Activated T-cell treated with anti-CD3 and anti-CD28 coated beads, Interleukin-2, amount 50 U/mL, for 72 hours (primary cell): Measurements from ENCODE around the gene GALNT1. TPM values are rescaled to one million over a fixed set of nuclear protein-coding genes. Genes with fewer than 3 reads are reported as not detected.
A peak's percentile ranks its signal among the peaks of the same experiment; 100 is the strongest.

Experiments
- ATAC-seq, 2 donors: fragments of 150-1000 bp; cut with Tn5 transposase; replicated peaks in 1 of 2; 2 replicates each; pipeline ENCODE4 v1.10.0; 2021; ENCODE audit warnings: moderate library complexity in 2 of 2, mild to moderate bottlenecking in 1 of 2
- DNase-seq, 2 donors: peaks; one replicate each; pipeline ENCODE4 v3.0.0; 2021 to 2022; ENCODE audit warnings: mixed read lengths in 1 of 2
- H3K27ac Mint-ChIP-seq: one replicate; pipeline ENCODE4 v1.8.0; 2022; ENCODE audit warnings: mild to moderate bottlenecking, moderate library complexity, mixed read lengths
- H3K27me3 Mint-ChIP-seq: one replicate; pipeline ENCODE4 v1.8.0; 2022; ENCODE audit warnings: low read depth, mixed read lengths
- H3K36me3 Mint-ChIP-seq, 2 donors: one replicate each; pipeline ENCODE4 v1.8.0; 2022; ENCODE audit warnings: mixed read lengths in 2 of 2, mild to moderate bottlenecking in 1 of 2; ENCODE audit not compliant: insufficient read depth in 2 of 2
- H3K4me1 Mint-ChIP-seq: one replicate; pipeline ENCODE4 v1.8.0; 2022; ENCODE audit warnings: low read depth, mixed read lengths
- H3K4me3 Mint-ChIP-seq, 2 donors: one replicate each; pipeline ENCODE4 v1.8.0; 2022; ENCODE audit warnings: mild to moderate bottlenecking in 2 of 2, mixed read lengths in 2 of 2, moderate library complexity in 2 of 2
- H3K9me3 Mint-ChIP-seq, 2 donors: one replicate each; pipeline ENCODE4 v1.8.0; 2022; ENCODE audit warnings: mixed read lengths in 2 of 2
- total RNA-seq, 2 donors: library from RNA; stranded (reverse); gene quantifications; one replicate each; pipeline ENCODE4 v1.2.3, GENCODE V29; 2022

The GALNT1 gene
- total RNA-seq, 2 donors from 2014 or later, result 43.6 to 45.6 TPM

- no peak for ATAC-seq
- peaks cover 6 to 8% of the 10 kb centered on the region in 2 donors for H3K36me3 Mint-ChIP-seq
- no peak for DNase-seq
- H3K9me3 Mint-ChIP-seq, result peaks cover 5 to 7% of the 10 kb centered on the region in 2 donors
- no peaks in the 10 kb centered on the region for H3K4me1 Mint-ChIP-seq
- H3K27me3 Mint-ChIP-seq, result no peaks in the 10 kb centered on the region
- no peak overlapping the region for H3K4me3 Mint-ChIP-seq
- H3K27ac Mint-ChIP-seq, result no peak overlapping the region
Observed at GRCh38 chr18:35635170-35635569, 53.6 kb downstream of the GALNT1 start.

- Mint-ChIP-seq H3K36me3 (peaks cover 5 to 8% of the 10 kb centered on the region in 2 donors), H3K27ac (no peak overlapping the region), H3K4me3 (no peak overlapping the region), H3K4me1 (no peaks in the 10 kb centered on the region), H3K9me3 (peaks cover 4 to 5% of the 10 kb centered on the region in 2 donors), H3K27me3 (no peaks in the 10 kb centered on the region)
- ATAC-seq, result no peak
- DNase-seq, result no peak
Observed at GRCh38 chr18:35637227-35637626, 55.7 kb downstream of the GALNT1 start.

- Mint-ChIP-seq H3K9me3 (peaks cover 4 to 5% of the 10 kb centered on the region in 2 donors), H3K4me1 (no peaks in the 10 kb centered on the region), H3K36me3 (peaks cover 8 to 10% of the 10 kb centered on the region in 2 donors), H3K27ac (no peak overlapping the region), H3K27me3 (no peaks in the 10 kb centered on the region), H3K4me3 (no peak overlapping the region)
- DNase-seq (no peak), ATAC-seq (no peak)
Observed at GRCh38 chr18:35639296-35639695, 57.8 kb downstream of the GALNT1 start.

GRCh38 chr18:35641467-35641866 lies 59.9 kb downstream of the GALNT1 start:
- Mint-ChIP-seq H3K27me3 (no peaks in the 10 kb centered on the region), H3K9me3 (peaks cover 4 to 5% of the 10 kb centered on the region in 2 donors), H3K4me3 (no peak overlapping the region), H3K27ac (no peak overlapping the region), H3K36me3 (peaks cover 8 to 10% of the 10 kb centered on the region in 2 donors), H3K4me1 (no peaks in the 10 kb centered on the region)
- DNase-seq (no peak), ATAC-seq (no peak)

GRCh38 chr18:35641916-35642315 lies 60.4 kb downstream of the GALNT1 start:
- H3K4me1 Mint-ChIP-seq, result peaks cover 3% of the 10 kb centered on the region

GRCh38 chr18:35642802-35643201 lies 61.3 kb downstream of the GALNT1 start:
- DNase-seq, result no peak
- peaks cover 3 to 9% of the 10 kb centered on the region in 2 donors for H3K9me3 Mint-ChIP-seq

More at GRCh38 chr18:35641916-35642315, 60.4 kb downstream of the GALNT1 start:
- no peak overlapping the region for H3K27ac Mint-ChIP-seq
- no peak for DNase-seq
- peaks cover 7 to 8% of the 10 kb centered on the region in 2 donors for H3K36me3 Mint-ChIP-seq
- H3K27me3 Mint-ChIP-seq, result no peaks in the 10 kb centered on the region
- H3K9me3 Mint-ChIP-seq, result peaks cover 4 to 5% of the 10 kb centered on the region in 2 donors
- H3K4me3 Mint-ChIP-seq, result no peak overlapping the region
- no peak for ATAC-seq

GRCh38 chr18:35646449-35646848 lies 64.9 kb downstream of the GALNT1 start:
- peaks cover 0 to 7% of the 10 kb centered on the region in 2 donors for H3K36me3 Mint-ChIP-seq
- H3K27ac Mint-ChIP-seq, result no peak overlapping the region
- H3K9me3 Mint-ChIP-seq, result peaks cover 0 to 6% of the 10 kb centered on the region in 2 donors
- no peaks in the 10 kb centered on the region for H3K27me3 Mint-ChIP-seq
- no peak overlapping the region for H3K4me3 Mint-ChIP-seq
- H3K4me1 Mint-ChIP-seq, result peaks cover 5% of the 10 kb centered on the region
- ATAC-seq (peak; percentile 22 to 62), DNase-seq (no peak)

More at GRCh38 chr18:35642802-35643201, 61.3 kb downstream of the GALNT1 start:
- Mint-ChIP-seq H3K27ac (no peak overlapping the region), H3K27me3 (no peaks in the 10 kb centered on the region), H3K36me3 (peaks cover 4 to 7% of the 10 kb centered on the region in 2 donors), H3K4me3 (no peak overlapping the region), H3K4me1 (peaks cover 5% of the 10 kb centered on the region)
- no peak for ATAC-seq

- Mint-ChIP-seq H3K9me3 (no peaks in the 10 kb centered on the region), H3K4me1 (peaks cover 10% of the 10 kb centered on the region), H3K36me3 (no peaks in the 10 kb centered on the region), H3K27me3 (no peaks in the 10 kb centered on the region), H3K4me3 (no peak overlapping the region), H3K27ac (no peak overlapping the region)
- ATAC-seq (no peak), DNase-seq (no peak)
Observed at GRCh38 chr18:35653392-35654135, 72.0 kb downstream of the GALNT1 start.

- peaks cover 0 to 3% of the 10 kb centered on the region in 2 donors for H3K36me3 Mint-ChIP-seq
- no peak overlapping the region for H3K27ac Mint-ChIP-seq
- no peaks in the 10 kb centered on the region for H3K9me3 Mint-ChIP-seq
- ATAC-seq, result no peak
- H3K4me1 Mint-ChIP-seq, result peaks cover 4% of the 10 kb centered on the region
- H3K4me3 Mint-ChIP-seq, result no peak overlapping the region
- no peaks in the 10 kb centered on the region for H3K27me3 Mint-ChIP-seq
- DNase-seq, result no peak
Observed at GRCh38 chr18:35658112-35658511, 76.6 kb downstream of the GALNT1 start.

GRCh38 chr18:35661483-35662146 lies 80.1 kb downstream of the GALNT1 start:
- Mint-ChIP-seq H3K27me3 (no peaks in the 10 kb centered on the region), H3K27ac (no peak overlapping the region), H3K36me3 (peaks cover 10 to 12% of the 10 kb centered on the region in 2 donors), H3K4me3 (no peak overlapping the region), H3K4me1 (no peaks in the 10 kb centered on the region), H3K9me3 (no peaks in the 10 kb centered on the region)
- DNase-seq, result no peak
- no peak for ATAC-seq

- H3K27me3 Mint-ChIP-seq, result no peaks in the 10 kb centered on the region
- H3K4me3 Mint-ChIP-seq, result no peak overlapping the region
- DNase-seq (no peak), ATAC-seq (no peak)
- H3K9me3 Mint-ChIP-seq, result no peaks in the 10 kb centered on the region
- H3K4me1 Mint-ChIP-seq, result no peaks in the 10 kb centered on the region
- peaks cover 13 to 16% of the 10 kb centered on the region in 2 donors for H3K36me3 Mint-ChIP-seq
- no peak overlapping the region for H3K27ac Mint-ChIP-seq
Observed at GRCh38 chr18:35662293-35663062, 80.9 kb downstream of the GALNT1 start.

GRCh38 chr18:35671966-35672603 lies 90.5 kb downstream of the GALNT1 start:
- Mint-ChIP-seq H3K4me3 (no peak overlapping the region), H3K27ac (no peak overlapping the region), H3K27me3 (no peaks in the 10 kb centered on the region), H3K36me3 (peaks cover under 1 to 4% of the 10 kb centered on the region in 2 donors), H3K4me1 (no peaks in the 10 kb centered on the region), H3K9me3 (peaks cover 0 to 2% of the 10 kb centered on the region in 2 donors)
- DNase-seq (no peak), ATAC-seq (no peak)
